OCI-LY1 (cell line): ENCODE data around the gene ADGRV1.

Source experiments
- H2AFZ ChIP-seq: fragments of 200-600 bp; sonication (generic), shearing (Covaris generic); 2 replicates; pipeline ENCODE4 v1.6.0; 2014; ENCODE audit warnings: antibody characterized with exemption, mild to moderate bottlenecking, low read length
- H3F3A ChIP-seq: fragments of 200-600 bp; sonication (generic), shearing (Covaris generic); 2 replicates; pipeline ENCODE4 v1.6.0; 2014; ENCODE audit warnings: mild to moderate bottlenecking, antibody characterized with exemption, low read length, moderate library complexity; ENCODE audit not compliant: insufficient read depth
- H3K27ac ChIP-seq: fragments of 200-600 bp; sonication (generic); 2 replicates; pipeline ENCODE4 v1.5.1; 2014; ENCODE audit warnings: low read length, mixed run types, mild to moderate bottlenecking, low read depth; ENCODE audit not compliant: poor library complexity, severe bottlenecking
- H3K27me3 ChIP-seq: fragments of 200-600 bp; sonication (generic); 2 replicates; pipeline ENCODE4 v1.6.0; 2014; ENCODE audit warnings: antibody characterized with exemption, mild to moderate bottlenecking, low read length, moderate library complexity; ENCODE audit not compliant: insufficient read depth
- H3K36me3 ChIP-seq: fragments of 200-600 bp; sonication (generic); 2 replicates; pipeline ENCODE4 v1.6.1; 2014; ENCODE audit warnings: mild to moderate bottlenecking, antibody characterized with exemption, low read length, moderate library complexity, mixed read lengths; ENCODE audit not compliant: insufficient read depth
- H3K4me1 ChIP-seq: fragments of 200-600 bp; sonication (generic); 2 replicates; pipeline ENCODE4 v1.5.1; 2014; ENCODE audit warnings: mild to moderate bottlenecking, low read length, moderate library complexity; ENCODE audit not compliant: insufficient read depth, severe bottlenecking
- H3K4me2 ChIP-seq: fragments of 200-600 bp; sonication (generic), shearing (Covaris generic); 2 replicates; pipeline ENCODE4 v1.6.1; 2014; ENCODE audit warnings: low read length
- H3K4me3 ChIP-seq: fragments of 200-600 bp; sonication (generic); 2 replicates; pipeline ENCODE4 v1.5.1; 2014; ENCODE audit warnings: low read length, low read depth, mild to moderate bottlenecking, mixed read lengths; ENCODE audit not compliant: poor library complexity, severe bottlenecking
- H3K79me2 ChIP-seq: fragments of 200-600 bp; shearing (Covaris generic); 2 replicates; pipeline ENCODE4 v1.6.1; 2016; ENCODE audit warnings: mixed run types, low read length, mixed read lengths; ENCODE audit not compliant: insufficient read depth
- H3K9ac ChIP-seq: fragments of 200-600 bp; sonication (generic), shearing (Covaris generic); 2 replicates; pipeline ENCODE4 v1.6.1; 2014; ENCODE audit warnings: mild to moderate bottlenecking, low read length, mixed read lengths
- H3K9me2 ChIP-seq: fragments of 200-600 bp; sonication (generic), shearing (Covaris generic); 2 replicates; pipeline ENCODE4 v1.6.1; 2014; ENCODE audit warnings: low read depth, mild to moderate bottlenecking, low read length, mixed read lengths
- H3K9me3 ChIP-seq: fragments of 200-600 bp; shearing (Covaris generic); 2 replicates; pipeline ENCODE4 v1.6.1; 2014; ENCODE audit warnings: low read length, mixed read lengths
- H4K20me1 ChIP-seq: fragments of 200-600 bp; sonication (generic), shearing (Covaris generic); 2 replicates; pipeline ENCODE4 v1.6.0; 2016; ENCODE audit warnings: mild to moderate bottlenecking, low read length; ENCODE audit not compliant: insufficient read depth
- CTCF ChIP-seq: fragments of 200-600 bp; sonication (generic), shearing (Covaris generic); IDR thresholded peaks from 2 replicates; pipeline ENCODE4 v1.5.1; 2017; ENCODE audit warnings: mild to moderate bottlenecking, antibody characterized with exemption, low read length, moderate library complexity, mixed read lengths
- EZH2 ChIP-seq: fragments of 200-600 bp; sonication (generic), shearing (Covaris generic); IDR thresholded peaks from 2 replicates; pipeline ENCODE4 v1.8.0; 2017; ENCODE audit warnings: borderline replicate concordance, mixed run types, mild to moderate bottlenecking, antibody characterized with exemption, low read length, moderate library complexity, mixed read lengths

Gene ADGRV1

GRCh38 chr5:90956511-90957097 is 398.0 kb downstream of the ADGRV1 start:
- no peak overlapping the region for H3K4me2 ChIP-seq
- H2AFZ ChIP-seq: no peak overlapping the region
- no peaks in the 10 kb centered on the region for H4K20me1 ChIP-seq
- no peak overlapping the region for H3K27ac ChIP-seq
- H3K9ac ChIP-seq: no peak overlapping the region
- no peaks in the 10 kb centered on the region for H3K79me2 ChIP-seq
- H3K36me3 ChIP-seq: no peaks in the 10 kb centered on the region
- TF ChIP-seq CTCF (no peak), EZH2 (no peak)
- H3F3A ChIP-seq: no peaks in the 10 kb centered on the region
- H3K9me3 ChIP-seq: no peaks in the 10 kb centered on the region
- H3K9me2 ChIP-seq: no peaks in the 10 kb centered on the region
- no peaks in the 10 kb centered on the region for H3K4me1 ChIP-seq
- no peak overlapping the region for H3K4me3 ChIP-seq
- no peaks in the 10 kb centered on the region for H3K27me3 ChIP-seq

- Histone ChIP-seq H3K4me3 (no peak overlapping the region), H3K36me3 (no peaks in the 10 kb centered on the region), H4K20me1 (no peaks in the 10 kb centered on the region), H3K79me2 (no peaks in the 10 kb centered on the region), H3K9ac (no peak overlapping the region), H3K9me3 (no peaks in the 10 kb centered on the region), H3K4me2 (no peak overlapping the region), H3K9me2 (no peaks in the 10 kb centered on the region), H3K27ac (no peak overlapping the region), H2AFZ (no peak overlapping the region), H3K27me3 (no peaks in the 10 kb centered on the region), H3K4me1 (no peaks in the 10 kb centered on the region), H3F3A (no peaks in the 10 kb centered on the region)
- TF ChIP-seq EZH2 (no peak), CTCF (no peak)
These were observed 399.3 kb downstream of the ADGRV1 start for GRCh38 chr5:90957906-90958305.

GRCh38 chr5:90959262-90959661 is 400.7 kb downstream of the ADGRV1 start:
- Histone ChIP-seq H3K9me2 (no peaks in the 10 kb centered on the region), H3K9ac (no peak overlapping the region), H3K27ac (no peak overlapping the region), H3K4me2 (no peak overlapping the region), H3F3A (no peaks in the 10 kb centered on the region), H3K4me3 (no peak overlapping the region), H3K27me3 (no peaks in the 10 kb centered on the region), H3K4me1 (no peaks in the 10 kb centered on the region), H2AFZ (no peak overlapping the region), H3K79me2 (no peaks in the 10 kb centered on the region), H3K9me3 (no peaks in the 10 kb centered on the region), H4K20me1 (no peaks in the 10 kb centered on the region), H3K36me3 (no peaks in the 10 kb centered on the region)
- no peak for TF ChIP-seq CTCF
- TF ChIP-seq EZH2: no peak
